Measurements from ENCODE around the gene HEXD. TPM values are rescaled to one million over a fixed set of nuclear protein-coding genes. Genes with fewer than 3 reads are reported as not detected.

The HEXD gene
- total RNA-seq, 3 donors from 2014 or later = 25.3 to 54.6 (median 42.1) TPM

DNA sequence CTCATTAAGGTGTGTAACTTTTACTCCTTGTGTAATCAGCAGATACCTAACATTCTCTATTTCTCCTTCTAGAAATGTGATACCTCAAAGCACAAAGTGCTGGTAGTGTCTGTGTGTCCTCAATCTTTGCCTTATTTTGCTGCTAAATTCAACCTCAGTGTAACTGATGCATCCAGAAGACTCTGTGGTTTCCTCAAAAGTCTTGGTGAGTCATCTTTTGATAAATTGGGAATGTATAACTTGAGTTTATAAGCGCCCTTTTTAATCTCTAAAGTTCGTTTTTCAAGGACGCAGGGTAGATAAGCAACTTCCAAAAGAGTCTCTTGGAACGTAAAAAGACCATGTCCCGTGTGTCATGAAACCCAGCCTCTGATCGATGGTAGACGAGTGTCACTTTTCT lies 50.5 kb downstream of the HEXD start:
- no peaks in the 10 kb centered on the region for H3K4me1 ChIP-seq (ENCODE audit: low read depth)
- ATAC-seq = no peak
- DNase-seq = no peak
- H3K36me3 ChIP-seq (ENCODE audit: low read depth) = peaks cover 5% of the 10 kb centered on the region
- TF ChIP-seq, protein P1, sequence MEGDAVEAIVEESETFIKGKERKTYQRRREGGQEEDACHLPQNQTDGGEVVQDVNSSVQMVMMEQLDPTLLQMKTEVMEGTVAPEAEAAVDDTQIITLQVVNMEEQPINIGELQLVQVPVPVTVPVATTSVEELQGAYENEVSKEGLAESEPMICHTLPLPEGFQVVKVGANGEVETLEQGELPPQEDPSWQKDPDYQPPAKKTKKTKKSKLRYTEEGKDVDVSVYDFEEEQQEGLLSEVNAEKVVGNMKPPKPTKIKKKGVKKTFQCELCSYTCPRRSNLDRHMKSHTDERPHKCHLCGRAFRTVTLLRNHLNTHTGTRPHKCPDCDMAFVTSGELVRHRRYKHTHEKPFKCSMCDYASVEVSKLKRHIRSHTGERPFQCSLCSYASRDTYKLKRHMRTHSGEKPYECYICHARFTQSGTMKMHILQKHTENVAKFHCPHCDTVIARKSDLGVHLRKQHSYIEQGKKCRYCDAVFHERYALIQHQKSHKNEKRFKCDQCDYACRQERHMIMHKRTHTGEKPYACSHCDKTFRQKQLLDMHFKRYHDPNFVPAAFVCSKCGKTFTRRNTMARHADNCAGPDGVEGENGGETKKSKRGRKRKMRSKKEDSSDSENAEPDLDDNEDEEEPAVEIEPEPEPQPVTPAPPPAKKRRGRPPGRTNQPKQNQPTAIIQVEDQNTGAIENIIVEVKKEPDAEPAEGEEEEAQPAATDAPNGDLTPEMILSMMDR (IDR thresholded peaks at IDR 0.05) = no peak
- H3K9me3 ChIP-seq = no peaks in the 10 kb centered on the region
- no peak overlapping the region for H3K4me3 ChIP-seq
- intact Hi-C loops (cut with DNase I, micrococcal nuclease) = no loop called here

- no peak for ATAC-seq
- Histone ChIP-seq H3K4me1 (ENCODE audit: low read depth) (no peaks in the 10 kb centered on the region), H3K36me3 (ENCODE audit: low read depth) (peaks cover 5% of the 10 kb centered on the region), H3K9me3 (no peaks in the 10 kb centered on the region), H3K4me3 (no peak overlapping the region)
- intact Hi-C loops (cut with DNase I, micrococcal nuclease) = no loop called here
- DNase-seq = no peak
- TF ChIP-seq, protein P1 (IDR thresholded peaks at IDR 0.05) = no peak
Measured at GRCh38 chr17:82470065-82470464, 51.9 kb downstream of the HEXD start.

- TF ChIP-seq, protein P1 (IDR thresholded peaks at IDR 0.05) = no peak
- peaks cover 3% of the 10 kb centered on the region for H3K36me3 ChIP-seq (ENCODE audit: low read depth)
Measured at GRCh38 chr17:82474223-82475010, 56.3 kb downstream of the HEXD start.

GRCh38 chr17:82475458-82475857 lies 57.3 kb downstream of the HEXD start:
- Histone ChIP-seq H3K36me3 (ENCODE audit: low read depth) (peaks cover 4% of the 10 kb centered on the region), H3K9me3 (no peaks in the 10 kb centered on the region), H3K4me1 (ENCODE audit: low read depth) (no peaks in the 10 kb centered on the region), H3K4me3 (no peak overlapping the region)
- DNase-seq (no peak), ATAC-seq (no peak)
- intact Hi-C loops (cut with DNase I, micrococcal nuclease) = no loop called here
- TF ChIP-seq, protein P1 (IDR thresholded peaks at IDR 0.05) = no peak

More at GRCh38 chr17:82474223-82475010, 56.3 kb downstream of the HEXD start:
- intact Hi-C loops (cut with DNase I, micrococcal nuclease) = no loop called here
- Histone ChIP-seq H3K9me3 (no peaks in the 10 kb centered on the region), H3K4me3 (no peak overlapping the region), H3K4me1 (ENCODE audit: low read depth) (no peaks in the 10 kb centered on the region)
- DNase-seq (no peak), ATAC-seq (no peak)

GRCh38 chr17:82477934-82478333 lies 59.8 kb downstream of the HEXD start:
- H3K36me3 ChIP-seq (ENCODE audit: low read depth) = peaks cover 4% of the 10 kb centered on the region
- H3K9me3 ChIP-seq = no peaks in the 10 kb centered on the region
- TF ChIP-seq, protein P1 (IDR thresholded peaks at IDR 0.05) = no peak
- ATAC-seq (no peak), DNase-seq (no peak)
- intact Hi-C loops (cut with DNase I, micrococcal nuclease) = no loop called here
- no peaks in the 10 kb centered on the region for H3K4me1 ChIP-seq (ENCODE audit: low read depth)
- no peak overlapping the region for H3K4me3 ChIP-seq

All from mucosa of descending colon (tissue), 3 donors.